GM12892 (cell line): Measurements from ENCODE around the gene CPSF2.

ENCODE experiments used
- POLR2A ChIP-seq: IDR thresholded peaks from 2 replicates; pipeline ENCODE4 v1.6.1; 2011; ENCODE audit warnings: low read depth, low read length, control low read depth
- TAF1 ChIP-seq: IDR thresholded peaks from 2 replicates; pipeline ENCODE4 v1.6.1; 2011; ENCODE audit warnings: low read depth, mild to moderate bottlenecking, control low read depth, low read length, borderline replicate concordance

DNA sequence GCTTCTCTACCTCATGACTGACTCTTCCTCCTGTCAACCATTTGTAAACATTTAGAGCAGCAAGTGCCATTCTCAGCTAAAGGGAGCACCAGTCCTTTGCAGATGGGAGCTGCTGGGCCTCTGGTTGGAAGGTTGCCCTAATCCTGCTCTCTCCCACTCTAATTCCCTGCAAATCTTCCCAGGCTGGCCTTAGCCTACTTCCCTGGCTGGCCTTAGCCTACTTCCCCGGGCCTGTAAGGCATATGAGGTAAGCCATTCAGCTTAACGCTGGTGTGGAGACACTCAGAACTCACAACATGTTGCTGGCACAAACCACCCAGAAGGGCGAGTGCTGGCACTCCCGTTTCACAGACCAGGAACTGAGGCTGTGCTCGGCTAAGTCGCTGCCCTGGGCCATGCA lies 69.0 kb downstream of the CPSF2 start:
- no peak for TF ChIP-seq POLR2A
- no peak for TF ChIP-seq TAF1
